ENCODE results near the gene IVD.

GRCh38 chr15:40436116-40436891 is 30.7 kb downstream of the IVD start:
- no peak for TF ChIP-seq POLR2A (IDR thresholded peaks at IDR 0.05; ENCODE audit: control extremely low read depth in 1 of 2, low read depth in 2 of 2, low read length in 2 of 2)
- TF ChIP-seq TAF1 (IDR thresholded peaks at IDR 0.05; ENCODE audit: low read depth, low read length), result 0 out of 2 replicates have a peak, but pooled peaks have one; percentile 11
- TF ChIP-seq, protein P1, sequence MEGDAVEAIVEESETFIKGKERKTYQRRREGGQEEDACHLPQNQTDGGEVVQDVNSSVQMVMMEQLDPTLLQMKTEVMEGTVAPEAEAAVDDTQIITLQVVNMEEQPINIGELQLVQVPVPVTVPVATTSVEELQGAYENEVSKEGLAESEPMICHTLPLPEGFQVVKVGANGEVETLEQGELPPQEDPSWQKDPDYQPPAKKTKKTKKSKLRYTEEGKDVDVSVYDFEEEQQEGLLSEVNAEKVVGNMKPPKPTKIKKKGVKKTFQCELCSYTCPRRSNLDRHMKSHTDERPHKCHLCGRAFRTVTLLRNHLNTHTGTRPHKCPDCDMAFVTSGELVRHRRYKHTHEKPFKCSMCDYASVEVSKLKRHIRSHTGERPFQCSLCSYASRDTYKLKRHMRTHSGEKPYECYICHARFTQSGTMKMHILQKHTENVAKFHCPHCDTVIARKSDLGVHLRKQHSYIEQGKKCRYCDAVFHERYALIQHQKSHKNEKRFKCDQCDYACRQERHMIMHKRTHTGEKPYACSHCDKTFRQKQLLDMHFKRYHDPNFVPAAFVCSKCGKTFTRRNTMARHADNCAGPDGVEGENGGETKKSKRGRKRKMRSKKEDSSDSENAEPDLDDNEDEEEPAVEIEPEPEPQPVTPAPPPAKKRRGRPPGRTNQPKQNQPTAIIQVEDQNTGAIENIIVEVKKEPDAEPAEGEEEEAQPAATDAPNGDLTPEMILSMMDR (IDR thresholded peaks at IDR 0.05; ENCODE audit: control extremely low read depth in 1 of 3, insufficient read depth in 1 of 3, low read depth in 1 of 3, low read length in 3 of 3), result no peak
- no peak for TF ChIP-seq TEAD4 (IDR thresholded peaks at IDR 0.05; ENCODE audit: low read depth, low read length)
- no peak for TF ChIP-seq SP1 (IDR thresholded peaks at IDR 0.05; ENCODE audit: low read depth, low read length)
- TF ChIP-seq, protein P2, sequence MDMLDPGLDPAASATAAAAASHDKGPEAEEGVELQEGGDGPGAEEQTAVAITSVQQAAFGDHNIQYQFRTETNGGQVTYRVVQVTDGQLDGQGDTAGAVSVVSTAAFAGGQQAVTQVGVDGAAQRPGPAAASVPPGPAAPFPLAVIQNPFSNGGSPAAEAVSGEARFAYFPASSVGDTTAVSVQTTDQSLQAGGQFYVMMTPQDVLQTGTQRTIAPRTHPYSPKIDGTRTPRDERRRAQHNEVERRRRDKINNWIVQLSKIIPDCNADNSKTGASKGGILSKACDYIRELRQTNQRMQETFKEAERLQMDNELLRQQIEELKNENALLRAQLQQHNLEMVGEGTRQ (IDR thresholded peaks at IDR 0.05; ENCODE audit: low read length), result no peak
- peak; percentile 28 for TF ChIP-seq EZH2 (IDR thresholded peaks at IDR 0.05; ENCODE audit: low read depth, low read length, severe bottlenecking)
- no peak for TF ChIP-seq EP300 (IDR thresholded peaks at IDR 0.05; ENCODE audit: borderline replicate concordance in 1 of 2, low read depth in 2 of 2, low read length in 2 of 2)
- TF ChIP-seq PHF8 (conservative IDR thresholded peaks at IDR 0.05; ENCODE audit: low read depth, low read length), result 0 out of 2 replicates have a peak, but pooled peaks have one; percentile 10
